Stimulated activated CD4-positive, alpha-beta T cell treated with anti-CD3 and anti-CD28 coated beads, Interleukin-2, amount 100 ng/mL, for 24 hours (primary cell): ENCODE results near the gene OGT.
"Not testable (repeated sequence)": the region's sequence is repeated elsewhere in the genome, so short reads cannot be mapped to it uniquely, and the experiment has no call there.

Experiments
- DNase-seq, 2 donors: peaks; one replicate each; pipeline ENCODE4 v3.0.0-alpha.2; 2020

Gene OGT

GRCh38 chrX:71541210-71542022 is 8.5 kb downstream of the OGT start:
- no peak for DNase-seq

GRCh38 chrX:71542411-71542810 is 9.5 kb downstream of the OGT start:
- DNase-seq, result no peak

- DNase-seq, result no peak
Observed at GRCh38 chrX:71542825-71543224, 9.9 kb downstream of the OGT start.

- DNase-seq, result no peak
Observed at GRCh38 chrX:71543316-71543715, 10.4 kb downstream of the OGT start.

- no peak for DNase-seq
Observed at GRCh38 chrX:71545364-71545763, 12.5 kb downstream of the OGT start.

GRCh38 chrX:71546879-71547278 is 14.0 kb downstream of the OGT start:
- no peak for DNase-seq

- no peak for DNase-seq
Observed at GRCh38 chrX:71547339-71547738, 14.4 kb downstream of the OGT start.

- DNase-seq, result no peak
Observed at GRCh38 chrX:71549986-71550385, 17.1 kb downstream of the OGT start.

GRCh38 chrX:71550578-71550977 is 17.7 kb downstream of the OGT start:
- no peak for DNase-seq

GRCh38 chrX:71556036-71556435 is 23.1 kb downstream of the OGT start:
- DNase-seq, result no peak

GRCh38 chrX:71558920-71559319 is 26.0 kb downstream of the OGT start:
- no peak for DNase-seq

GRCh38 chrX:71559773-71560172 is 26.9 kb downstream of the OGT start:
- not testable (repeated sequence) for DNase-seq

GRCh38 chrX:71563921-71564320 is 31.0 kb downstream of the OGT start:
- DNase-seq, result no peak

- no peak for DNase-seq
Observed at GRCh38 chrX:71565474-71566041, 32.7 kb downstream of the OGT start.

GRCh38 chrX:71571390-71571789 is 38.5 kb downstream of the OGT start:
- DNase-seq, result not testable (repeated sequence)

GRCh38 chrX:71573590-71573989 is 40.7 kb downstream of the OGT start:
- no peak for DNase-seq

- no peak for DNase-seq
Observed at GRCh38 chrX:71577682-71578081, 44.8 kb downstream of the OGT start.

- DNase-seq, result no peak
Observed at GRCh38 chrX:71578253-71579135, 45.6 kb downstream of the OGT start, which contains the start of gene GCNA. TSS of gene GCNA (plus strand) at chrX:71578437. CDS start at chrX:71580822, 2,385 bp downstream.

GRCh38 chrX:71579136-71579989 is 46.5 kb downstream of the OGT start:
- DNase-seq, result no peak

GRCh38 chrX:71579990-71580380 is 47.1 kb downstream of the OGT start:
- no peak for DNase-seq

- no peak for DNase-seq
Observed at GRCh38 chrX:71581210-71581609, 48.3 kb downstream of the OGT start.

- DNase-seq, result no peak
Observed at GRCh38 chrX:71586929-71587328, 54.0 kb downstream of the OGT start.

- DNase-seq, result not testable (repeated sequence)
Observed at GRCh38 chrX:71593210-71593609, 60.3 kb downstream of the OGT start.
